Smooth muscle cell (in vitro differentiated cells): ENCODE data around the gene OMG. TPM values are rescaled to one million over a fixed set of nuclear protein-coding genes. Genes with fewer than 3 reads are reported as not detected.

ENCODE experiments used
- DNase-seq: peaks from one replicate; lab custom pipeline; 2025; ENCODE audit not compliant: unreplicated experiment; lab: John Stamatoyannopoulos, UW
- H2AFZ ChIP-seq: fragments of 200-600 bp; sonication (generic); 2 replicates; pipeline ENCODE4 v1.6.0; 2016; ENCODE audit warnings: antibody characterized with exemption, low read depth, mild to moderate bottlenecking
- H3F3A ChIP-seq: fragments of 200-600 bp; sonication (generic); 2 replicates; pipeline ENCODE4 v1.6.0; 2017; ENCODE audit warnings: antibody characterized with exemption, low read depth
- H3K27ac ChIP-seq: fragments of 200-600 bp; sonication (generic); 2 replicates; pipeline ENCODE4 v1.5.1; 2016; ENCODE audit warnings: low read depth, mild to moderate bottlenecking
- H3K27me3 ChIP-seq: fragments of 200-600 bp; sonication (generic); 2 replicates; pipeline ENCODE4 v1.6.1; 2016; ENCODE audit warnings: low read depth, mild to moderate bottlenecking
- H3K36me3 ChIP-seq: fragments of 200-600 bp; sonication (generic); 2 replicates; pipeline ENCODE4 v1.5.1; 2016; ENCODE audit warnings: low read depth
- H3K4me1 ChIP-seq: fragments of 200-600 bp; sonication (generic); 2 replicates; pipeline ENCODE4 v1.5.1; 2016; ENCODE audit warnings: low read depth
- H3K4me2 ChIP-seq: fragments of 200-600 bp; sonication (generic); 2 replicates; pipeline ENCODE4 v1.6.0; 2016; ENCODE audit warnings: mild to moderate bottlenecking
- H3K4me3 ChIP-seq: fragments of 200-600 bp; sonication (generic); 2 replicates; pipeline ENCODE4 v1.5.1; 2016; ENCODE audit warnings: mild to moderate bottlenecking
- H3K79me2 ChIP-seq: fragments of 200-600 bp; sonication (generic); 2 replicates; pipeline ENCODE4 v1.6.0; 2016; ENCODE audit warnings: low read depth, mild to moderate bottlenecking
- H3K9ac ChIP-seq: fragments of 200-600 bp; sonication (generic); 2 replicates; pipeline ENCODE4 v1.6.0; 2016; ENCODE audit warnings: low read depth
- H3K9me3 ChIP-seq: fragments of 200-600 bp; sonication (generic); replicated peaks from 2 replicates; pipeline ENCODE4 v1.5.1; 2016; ENCODE audit warnings: low read depth
- H4K20me1 ChIP-seq: fragments of 200-600 bp; sonication (generic); 2 replicates; pipeline ENCODE4 v1.6.0; 2016; ENCODE audit warnings: low read depth
- WGBS: methylation state at CpG from one replicate; pipeline ENCODE4 v1.1.7; 2016; ENCODE audit warnings: low lambda C conversion rate; 5-methylcytosine and 5-hydroxymethylcytosine counted together
- polyA plus RNA-seq: library from polyadenylated mRNA; unstranded; fragments of >200 nt; fragmentation: Nextera tagmentation; extraction: Ambion mirVana; gene quantifications from 2 replicates; pipeline ENCODE4 v1.2.1, GENCODE V29; 2016
- total RNA-seq: library from RNA; depleted of rRNA; stranded (reverse); fragments of >200 nt; gene quantifications from 2 replicates; pipeline ENCODE4 v1.2.3, GENCODE V29; 2014
- TF ChIP-seq, protein P1 (sequence below): fragments of 200-600 bp; sonication (generic); IDR thresholded peaks from 2 replicates; pipeline ENCODE4 v1.5.1; 2017; ENCODE audit warnings: borderline replicate concordance, mild to moderate bottlenecking, antibody characterized with exemption; ENCODE audit not compliant: insufficient read depth, poor library complexity, severe bottlenecking

OMG gene
- total and polyA plus RNA-seq, 2 experiments from 2014 or later = 0.57 TPM; not detected in 1

DNA sequence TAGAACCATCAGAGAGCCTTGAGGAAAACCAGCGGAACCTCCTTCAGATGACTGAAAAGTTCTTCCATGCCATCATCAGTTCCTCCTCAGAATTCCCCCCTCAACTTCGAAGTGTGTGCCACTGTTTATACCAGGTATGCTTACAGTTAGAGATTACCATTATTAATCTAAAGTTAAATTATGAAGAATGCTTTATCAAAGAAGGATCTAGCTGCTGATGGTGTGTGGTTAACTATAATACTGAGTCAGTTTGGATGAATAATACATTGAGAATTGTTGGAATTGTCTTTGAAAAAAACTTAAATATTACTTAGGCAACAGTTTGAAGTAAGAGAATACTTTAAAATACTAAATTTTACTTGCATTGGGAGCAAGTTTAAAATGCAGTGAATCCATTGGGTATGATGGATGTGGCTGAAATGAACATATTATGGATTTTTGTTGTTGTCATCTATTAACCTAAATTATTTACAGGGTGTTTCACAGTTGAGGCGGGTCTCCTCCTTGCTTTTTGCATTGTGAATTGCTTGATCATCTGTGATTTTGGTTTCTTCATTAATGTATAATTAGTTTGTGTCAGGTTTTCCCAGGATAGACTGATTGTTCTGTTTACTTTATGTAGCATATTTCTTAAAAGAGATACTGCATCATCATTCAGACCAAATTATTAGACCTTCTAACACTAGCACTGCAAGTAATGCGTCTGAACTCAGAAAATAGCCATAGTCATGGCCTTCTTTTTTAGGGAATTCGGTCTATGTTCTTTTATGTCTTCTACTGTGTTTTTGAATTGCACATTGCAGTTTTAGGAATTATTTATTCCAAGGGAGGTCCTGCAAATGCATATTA lies 47.8 kb downstream of the OMG start:
- peaks cover 8% of the 10 kb centered on the region for H3K36me3 ChIP-seq
- H3K4me2 ChIP-seq = no peak overlapping the region
- no peak for DNase-seq
- H3K27me3 ChIP-seq = no peaks in the 10 kb centered on the region
- peak overlapping the region; percentile 56 for H3K27ac ChIP-seq
- 95% methylated on average over 5 of the region's 5 CpGs for WGBS
- no peak overlapping the region for H2AFZ ChIP-seq
- H3K4me3 ChIP-seq = no peak overlapping the region
- no peaks in the 10 kb centered on the region for H3K79me2 ChIP-seq
- peaks cover 10% of the 10 kb centered on the region for H4K20me1 ChIP-seq
- TF ChIP-seq, protein P1, sequence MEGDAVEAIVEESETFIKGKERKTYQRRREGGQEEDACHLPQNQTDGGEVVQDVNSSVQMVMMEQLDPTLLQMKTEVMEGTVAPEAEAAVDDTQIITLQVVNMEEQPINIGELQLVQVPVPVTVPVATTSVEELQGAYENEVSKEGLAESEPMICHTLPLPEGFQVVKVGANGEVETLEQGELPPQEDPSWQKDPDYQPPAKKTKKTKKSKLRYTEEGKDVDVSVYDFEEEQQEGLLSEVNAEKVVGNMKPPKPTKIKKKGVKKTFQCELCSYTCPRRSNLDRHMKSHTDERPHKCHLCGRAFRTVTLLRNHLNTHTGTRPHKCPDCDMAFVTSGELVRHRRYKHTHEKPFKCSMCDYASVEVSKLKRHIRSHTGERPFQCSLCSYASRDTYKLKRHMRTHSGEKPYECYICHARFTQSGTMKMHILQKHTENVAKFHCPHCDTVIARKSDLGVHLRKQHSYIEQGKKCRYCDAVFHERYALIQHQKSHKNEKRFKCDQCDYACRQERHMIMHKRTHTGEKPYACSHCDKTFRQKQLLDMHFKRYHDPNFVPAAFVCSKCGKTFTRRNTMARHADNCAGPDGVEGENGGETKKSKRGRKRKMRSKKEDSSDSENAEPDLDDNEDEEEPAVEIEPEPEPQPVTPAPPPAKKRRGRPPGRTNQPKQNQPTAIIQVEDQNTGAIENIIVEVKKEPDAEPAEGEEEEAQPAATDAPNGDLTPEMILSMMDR = no peak
- no peaks in the 10 kb centered on the region for H3F3A ChIP-seq
- no peaks in the 10 kb centered on the region for H3K9me3 ChIP-seq
- no peaks in the 10 kb centered on the region for H3K4me1 ChIP-seq
- H3K9ac ChIP-seq = no peak overlapping the region

Other genes with a start within 250 kb of the OMG start
- 59.7 and 74.3 TPM in 2 replicates for gene NF1, start 202.3 kb downstream of the OMG start, total RNA-seq
- gene NF1, start 202.3 kb downstream of the OMG start, polyA plus RNA-seq = 7.6 and 19.4 TPM in 2 replicates
- not detected in 2 replicates for gene EVI2B, start 16.8 kb upstream of the OMG start, total RNA-seq
- gene EVI2B, start 16.8 kb upstream of the OMG start, polyA plus RNA-seq = 0.33 TPM in 1 of 2 replicates, not detected in the other
- not detected in 2 replicates for gene EVI2A, start 24.4 kb upstream of the OMG start, total RNA-seq
- gene EVI2A, start 24.4 kb upstream of the OMG start, polyA plus RNA-seq = 0.33 and 0.44 TPM in 2 replicates
- 2.2 and 2.9 TPM in 2 replicates for gene RAB11FIP4, start 94.4 kb upstream of the OMG start, total RNA-seq
- gene RAB11FIP4, start 94.4 kb upstream of the OMG start, polyA plus RNA-seq = 0.42 and 4.3 TPM in 2 replicates